ENCODE data around the gene APOL4.

DNA sequence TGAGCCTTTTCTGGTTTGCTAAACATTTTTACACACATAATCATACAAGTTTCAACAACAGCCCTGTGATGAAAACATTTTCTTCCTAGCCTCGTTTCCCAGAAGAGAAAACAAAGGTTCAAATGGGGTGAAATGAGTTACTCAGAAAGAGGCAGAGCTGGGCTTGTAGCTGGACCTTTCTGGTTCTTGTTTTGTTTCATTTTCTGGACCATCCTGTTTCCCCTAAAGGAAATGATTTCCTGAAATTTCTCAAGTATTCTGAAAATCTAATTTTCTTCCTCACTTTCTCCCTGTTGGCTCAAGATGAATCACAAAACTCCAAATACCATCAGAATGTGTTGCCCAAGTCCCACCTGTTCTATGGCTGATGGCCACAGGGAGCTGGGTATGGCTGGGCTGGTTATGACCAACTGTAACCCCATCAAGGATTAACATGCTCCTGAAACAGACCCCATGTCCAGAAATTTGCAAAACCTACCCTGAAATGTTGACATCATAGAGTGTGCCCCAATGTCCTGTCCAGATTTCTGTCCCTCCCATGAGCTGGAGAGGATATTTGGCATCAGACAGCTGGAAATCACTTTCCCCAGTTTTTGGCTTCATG lies 6.7 kb upstream of the APOL4 start:
- TF ChIP-seq, protein P1, sequence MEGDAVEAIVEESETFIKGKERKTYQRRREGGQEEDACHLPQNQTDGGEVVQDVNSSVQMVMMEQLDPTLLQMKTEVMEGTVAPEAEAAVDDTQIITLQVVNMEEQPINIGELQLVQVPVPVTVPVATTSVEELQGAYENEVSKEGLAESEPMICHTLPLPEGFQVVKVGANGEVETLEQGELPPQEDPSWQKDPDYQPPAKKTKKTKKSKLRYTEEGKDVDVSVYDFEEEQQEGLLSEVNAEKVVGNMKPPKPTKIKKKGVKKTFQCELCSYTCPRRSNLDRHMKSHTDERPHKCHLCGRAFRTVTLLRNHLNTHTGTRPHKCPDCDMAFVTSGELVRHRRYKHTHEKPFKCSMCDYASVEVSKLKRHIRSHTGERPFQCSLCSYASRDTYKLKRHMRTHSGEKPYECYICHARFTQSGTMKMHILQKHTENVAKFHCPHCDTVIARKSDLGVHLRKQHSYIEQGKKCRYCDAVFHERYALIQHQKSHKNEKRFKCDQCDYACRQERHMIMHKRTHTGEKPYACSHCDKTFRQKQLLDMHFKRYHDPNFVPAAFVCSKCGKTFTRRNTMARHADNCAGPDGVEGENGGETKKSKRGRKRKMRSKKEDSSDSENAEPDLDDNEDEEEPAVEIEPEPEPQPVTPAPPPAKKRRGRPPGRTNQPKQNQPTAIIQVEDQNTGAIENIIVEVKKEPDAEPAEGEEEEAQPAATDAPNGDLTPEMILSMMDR (conservative IDR thresholded peaks at IDR 0.05; ENCODE audit: low read depth, low read length) = no peak
- no peak for TF ChIP-seq CHD1 (IDR thresholded peaks at IDR 0.05; ENCODE audit: low read depth, low read length)
- TF ChIP-seq FOS (IDR thresholded peaks at IDR 0.05; ENCODE audit: low read depth, low read length) = no peak
- TF ChIP-seq, protein P2, sequence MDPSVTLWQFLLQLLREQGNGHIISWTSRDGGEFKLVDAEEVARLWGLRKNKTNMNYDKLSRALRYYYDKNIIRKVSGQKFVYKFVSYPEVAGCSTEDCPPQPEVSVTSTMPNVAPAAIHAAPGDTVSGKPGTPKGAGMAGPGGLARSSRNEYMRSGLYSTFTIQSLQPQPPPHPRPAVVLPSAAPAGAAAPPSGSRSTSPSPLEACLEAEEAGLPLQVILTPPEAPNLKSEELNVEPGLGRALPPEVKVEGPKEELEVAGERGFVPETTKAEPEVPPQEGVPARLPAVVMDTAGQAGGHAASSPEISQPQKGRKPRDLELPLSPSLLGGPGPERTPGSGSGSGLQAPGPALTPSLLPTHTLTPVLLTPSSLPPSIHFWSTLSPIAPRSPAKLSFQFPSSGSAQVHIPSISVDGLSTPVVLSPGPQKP (IDR thresholded peaks at IDR 0.05; ENCODE audit: borderline replicate concordance, low read depth, low read length) = no peak
- TF ChIP-seq RFX5 (IDR thresholded peaks at IDR 0.05; ENCODE audit: low read depth, low read length) = no peak
- TF ChIP-seq POLR2A (IDR thresholded peaks at IDR 0.05; ENCODE audit: low read depth, low read length) = no peak
- TF ChIP-seq MAFK (IDR thresholded peaks at IDR 0.05; ENCODE audit: low read depth, low read length) = no peak
- TF ChIP-seq CEBPB (IDR thresholded peaks at IDR 0.05; ENCODE audit: low read depth, low read length) = no peak
- TF ChIP-seq RAD21 (IDR thresholded peaks at IDR 0.05; ENCODE audit: low read length) = no peak
- TF ChIP-seq SMC3 (IDR thresholded peaks at IDR 0.05; ENCODE audit: low read depth, low read length) = no peak
